GM12878 (cell line): ENCODE measurements around the gene ILKAP. TPM values are rescaled to one million over a fixed set of nuclear protein-coding genes. Genes with fewer than 3 reads are reported as not detected.

Experiments used
- ATAC-seq: fragments of 200-7000 bp; cut with Tn5 transposase; 3 replicates; pipeline ENCODE4 v1.9.1; 2020; ENCODE audit warnings: mild to moderate bottlenecking, moderate library complexity
- BruUV-seq: library from RNA; stranded (reverse); fragments of 400-500 nt; replicated peaks from 2 replicates; lab custom pipeline; 2021; lab: Mats Ljungman, UMichigan
- CTCF ChIA-PET: fragments of 300-600 bp; sonication (Branson Sonifier 250); formaldehyde crosslinking; extraction: SDS; loops from one replicate; lab custom pipeline; 2021; ENCODE audit warnings: inconsistent platforms; lab: Yijun Ruan, JAX
- POLR2A ChIA-PET: fragments of 350-600 bp; formaldehyde crosslinking; extraction: SDS; loops from one replicate; lab custom pipeline; 2021; ENCODE audit warnings: inconsistent platforms; lab: Charles Lee
- RAD21 ChIA-PET: fragments of 300-600 bp; sonication (Branson Sonifier 250); formaldehyde crosslinking; loops from one replicate; lab custom pipeline; 2023; ENCODE audit warnings: antibody characterized with exemption; ENCODE audit not compliant: unreplicated experiment; lab: Charles Lee
- SMC1A ChIA-PET: fragments of 300-600 bp; sonication (Branson Sonifier 250); formaldehyde crosslinking; loops from one replicate; lab custom pipeline; 2023; ENCODE audit not compliant: unreplicated experiment, uncharacterized antibody; lab: Charles Lee
- DNase-seq: peaks from one replicate; pipeline ENCODE4 v3.0.0-alpha.2; 2011; ENCODE audit warnings: low read depth, low spot score
- FAIRE-seq: peaks from 3 replicates; lab custom pipeline; 2011; peaks lifted over from hg19 to GRCh38; lab: Jason Lieb, UNC
- H2AFZ ChIP-seq: 2 replicates; pipeline ENCODE4 v1.6.0; 2011; ENCODE audit warnings: low read depth, low read length, control low read depth; ENCODE audit not compliant: control insufficient read depth
- H3K27ac ChIP-seq: 2 replicates; pipeline ENCODE4 v1.5.1; 2011; ENCODE audit warnings: control low read depth; ENCODE audit not compliant: control insufficient read depth, insufficient read depth
- H3K27me3 ChIP-seq, 2 experiments: replicated peaks in 1 of 2; 2 replicates each; pipeline versions ENCODE4 v1.6.0 to v1.6.1; 2011; ENCODE audit warnings: low read length in 1 of 2; ENCODE audit not compliant: control insufficient read depth in 2 of 2, insufficient read depth in 2 of 2
- H3K36me3 ChIP-seq, 2 experiments: 2 replicates each; pipeline ENCODE4 v1.5.1; 2011; ENCODE audit warnings: low read length in 1 of 2; ENCODE audit not compliant: control insufficient read depth in 2 of 2, insufficient read depth in 2 of 2
- H3K4me1 ChIP-seq: 2 replicates; pipeline ENCODE4 v1.6.1; 2011; ENCODE audit warnings: mild to moderate bottlenecking, low read length, moderate library complexity, mixed read lengths; ENCODE audit not compliant: control insufficient read depth, insufficient read depth
- H3K4me2 ChIP-seq: 2 replicates; pipeline ENCODE4 v1.6.0; 2011; ENCODE audit warnings: control low read depth; ENCODE audit not compliant: control insufficient read depth, insufficient read depth
- H3K4me3 ChIP-seq: fragments of 200-600 bp; sonication (generic); 2 replicates; pipeline ENCODE4 v1.5.1; 2016
- H3K79me2 ChIP-seq: 2 replicates; pipeline ENCODE4 v1.6.0; 2011; ENCODE audit warnings: low read length; ENCODE audit not compliant: control insufficient read depth, insufficient read depth
- H3K9ac ChIP-seq: 2 replicates; pipeline ENCODE4 v1.8.0; 2011; ENCODE audit warnings: low read length, control low read depth, mixed read lengths; ENCODE audit not compliant: control insufficient read depth, insufficient read depth
- H3K9me3 ChIP-seq: replicated peaks from 3 replicates; pipeline ENCODE4 v1.5.1; 2011; ENCODE audit warnings: mild to moderate bottlenecking, low read length; ENCODE audit not compliant: control insufficient read depth, insufficient read depth
- H4K20me1 ChIP-seq: 2 replicates; pipeline ENCODE4 v1.6.0; 2011; ENCODE audit not compliant: control insufficient read depth, insufficient read depth
- ASH2L ChIP-seq: fragments of 300-600, 200-600 bp; sonication (generic); IDR thresholded peaks from 2 replicates; pipeline ENCODE4 v1.6.1; 2017; ENCODE audit warnings: low read depth, mild to moderate bottlenecking, borderline replicate concordance
- CHD2 ChIP-seq: IDR thresholded peaks from 2 replicates; pipeline ENCODE4 v1.6.1; 2011; ENCODE audit warnings: low read depth, low read length, improper control_type of control experiment, borderline replicate concordance
- CHD4 ChIP-seq: fragments of 200-600 bp; sonication (generic); IDR thresholded peaks from 2 replicates; pipeline ENCODE4 v1.6.1; 2016; ENCODE audit warnings: mild to moderate bottlenecking
- ELK1 ChIP-seq: IDR thresholded peaks from 2 replicates; pipeline ENCODE4 v1.6.1; 2012; ENCODE audit warnings: low read depth, low read length, improper control_type of control experiment
- IKZF2 ChIP-seq, 2 experiments: fragments of 450-650 bp; IDR thresholded peaks; 2 replicates each; pipeline ENCODE4 v1.6.1; 2017; ENCODE audit warnings: mild to moderate bottlenecking in 2 of 2, moderate library complexity in 2 of 2
- POLR2A ChIP-seq: IDR thresholded peaks from 2 replicates; pipeline ENCODE4 v1.6.1; 2011; ENCODE audit warnings: low read depth, mild to moderate bottlenecking, low read length
- POLR2AphosphoS2 ChIP-seq: IDR thresholded peaks from 2 replicates; pipeline ENCODE4 v1.6.1; 2011; ENCODE audit warnings: low read depth, mild to moderate bottlenecking, low read length, improper control_type of control experiment, moderate library complexity
- POU2F2 ChIP-seq: IDR thresholded peaks from 3 replicates; pipeline ENCODE4 v1.6.1; 2011; ENCODE audit warnings: low read depth, mild to moderate bottlenecking, low read length, borderline replicate concordance
- RBBP5 ChIP-seq: fragments of 200-600 bp; sonication (generic); conservative IDR thresholded peaks from 2 replicates; pipeline ENCODE4 v1.6.1; 2016
- SP1 ChIP-seq: IDR thresholded peaks from one replicate; pipeline ENCODE4 v1.6.1; 2011; ENCODE audit warnings: low read depth, low read length
- STAT3 ChIP-seq: IDR thresholded peaks from 2 replicates; pipeline ENCODE4 v1.6.1; 2011; ENCODE audit warnings: low read depth, low read length, improper control_type of control experiment
- TBL1XR1 ChIP-seq: IDR thresholded peaks from 2 replicates; pipeline ENCODE4 v1.6.1; 2012; ENCODE audit warnings: low read depth, low read length, improper control_type of control experiment
- YBX1 ChIP-seq: fragments of 450-650 bp; IDR thresholded peaks from 2 replicates; pipeline ENCODE4 v1.6.1; 2016; ENCODE audit warnings: antibody characterized with exemption
- ZBTB33 ChIP-seq: fragments of 450-650 bp; IDR thresholded peaks from 2 replicates; pipeline ENCODE4 v1.6.1; 2017; ENCODE audit warnings: mild to moderate bottlenecking
- ZNF274 ChIP-seq: IDR thresholded peaks from one replicate; pipeline ENCODE4 v1.8.0; 2011; ENCODE audit not compliant: insufficient read length, insufficient read depth
- WGBS: methylation state at CpG from one replicate; pipeline ENCODE4 v1.1.6; 2016; ENCODE audit warnings: low lambda C conversion rate; ENCODE audit not compliant: insufficient replicate concordance, insufficient coverage; ENCODE audit errors: missing lambda C conversion rate; 5-methylcytosine and 5-hydroxymethylcytosine counted together
- in situ Hi-C: fragments of 300-500 bp; cut with MboI; formaldehyde crosslinking; loops from 9 replicates; pipeline ENCODE4 v1.14.3; 2018; ENCODE audit warnings: mixed read lengths
- intact Hi-C: fragments of 100-400 bp; cut with micrococcal nuclease; formaldehyde crosslinking; loops from one replicate; pipeline ENCODE4 v1.14.2; 2022; ENCODE audit not compliant: unreplicated experiment
- polyA plus RNA-seq, 11 experiments: library from polyadenylated mRNA; depleted of rRNA in 4 of 11; unstranded in 6 of 11; stranded (reverse) in 5 of 11; fragments of >200 nt; fragmentation: Nextera tagmentation in 4 of 11; fragmentation: Illumina TruSeq in 1 of 11; extraction: Ambion mirVana in 4 of 11; extraction: Trizol in 1 of 11; gene quantifications; 1 replicate in 1 of 11; 2 replicates in 10 of 11; pipeline versions ENCODE4 v1.2.1 to v1.2.3, GENCODE V29; 2011 to 2016; ENCODE audit warnings: inconsistent platforms in 2 of 11, missing spikeins in 2 of 11, low read depth in 1 of 11
- total RNA-seq, 4 experiments: library from RNA; depleted of rRNA in 3 of 4; stranded (reverse); fragments of >200 nt in 3 of 4; fragmentation: Illumina TruSeq in 1 of 4; extraction: Trizol in 1 of 4; gene quantifications; 2 replicates each; pipeline versions ENCODE4 v1.2.1 to v1.2.3, GENCODE V29; 2013 to 2021

The ILKAP gene
- total and polyA plus RNA-seq, 10 of the 15 experiments (the other 5 are each of a cell fraction or from before 2014, with no cell fraction given) = 4.2 to 65.3 (median 37.3) TPM

- Histone ChIP-seq H2AFZ (no peak overlapping the region), H3K4me1 (no peaks in the 10 kb centered on the region), H3K27me3 (no peaks in the 10 kb centered on the region; a peak in 2 of 4 replicates), H3K79me2 (no peaks in the 10 kb centered on the region), H3K36me3 (no peaks in the 10 kb centered on the region), H3K4me2 (no peak overlapping the region), H3K9ac (no peak overlapping the region), H4K20me1 (no peaks in the 10 kb centered on the region), H3K4me3 (no peak overlapping the region), H3K27ac (no peak overlapping the region), H3K9me3 (no peaks in the 10 kb centered on the region)
- ChIA-PET POLR2A (no interaction called here), SMC1A (no interaction called here), CTCF (no interaction called here), RAD21 (no interaction called here)
- in situ Hi-C loops = no loop called here
- intact Hi-C loops = no loop called here
- TF ChIP-seq STAT3 (no peak), SP1 (no peak), ELK1 (no peak), TBL1XR1 (no peak), ASH2L (no peak), RBBP5 (no peak), POU2F2 (no peak), ZNF274 (no peak), POLR2A (no peak), CHD4 (no peak), ZBTB33 (no peak), YBX1 (no peak), IKZF2 (IDR thresholded peaks at IDR 0.05) (no peak), CHD2 (no peak), POLR2AphosphoS2 (no peak)
- ATAC-seq (no peak), FAIRE-seq (no peak), DNase-seq (no peak)
- 67% methylated on average over 29 of the region's 29 CpGs for WGBS
- no TSS peak for BruUV-seq
These were observed 21.0 kb upstream of the ILKAP start for GRCh38 chr2:238224356-238225035.
